H1 (cell line): ENCODE measurements around the gene EEF1AKMT2.

ENCODE experiments used
- CBX8 ChIP-seq: fragments of 300-800, 300-1000 bp; sonication (generic); IDR thresholded peaks from 2 replicates; pipeline ENCODE4 v1.7.1; 2016; ENCODE audit warnings: low read depth, low read length, borderline replicate concordance
- CEBPB ChIP-seq: IDR thresholded peaks from 2 replicates; pipeline ENCODE4 v1.6.1; 2012; ENCODE audit warnings: low read depth, low read length
- CREB1 ChIP-seq: IDR thresholded peaks from 2 replicates; pipeline ENCODE4 v1.6.1; 2012; ENCODE audit warnings: inconsistent platforms
- CTCF ChIP-seq, 3 experiments: IDR thresholded peaks; 1 replicate in 2 of 3; 2 replicates in 1 of 3; pipeline versions ENCODE4 v1.5.1 to v1.6.1; 2011; ENCODE audit warnings: low read length in 3 of 3, mild to moderate bottlenecking in 3 of 3, inconsistent platforms in 2 of 3, low read depth in 1 of 3, moderate library complexity in 1 of 3; ENCODE audit not compliant: insufficient read depth in 1 of 3; ENCODE audit errors: control extremely low read depth in 1 of 3
- EP300 ChIP-seq, 2 experiments: IDR thresholded peaks; 1 replicate in 1 of 2; 2 replicates in 1 of 2; pipeline ENCODE4 v1.6.1; 2011 to 2012; ENCODE audit warnings: low read depth in 2 of 2, low read length in 2 of 2, mild to moderate bottlenecking in 2 of 2, borderline replicate concordance in 1 of 2, inconsistent platforms in 1 of 2, moderate library complexity in 1 of 2
- EZH2 ChIP-seq: fragments of 200-600 bp; sonication (generic); IDR thresholded peaks from 2 replicates; pipeline ENCODE4 v1.7.1; 2012; ENCODE audit warnings: low read depth, mild to moderate bottlenecking, moderate library complexity, low read length, inconsistent platforms; ENCODE audit not compliant: severe bottlenecking
- FOSL1 ChIP-seq: IDR thresholded peaks from 2 replicates; pipeline ENCODE4 v1.6.1; 2011; ENCODE audit warnings: mild to moderate bottlenecking, low read depth, low read length, moderate library complexity; ENCODE audit not compliant: insufficient read depth
- GABPA ChIP-seq: IDR thresholded peaks from 2 replicates; pipeline ENCODE4 v1.6.1; 2011; ENCODE audit warnings: mild to moderate bottlenecking, low read length, moderate library complexity, borderline replicate concordance; ENCODE audit not compliant: insufficient read depth
- MAFK ChIP-seq: IDR thresholded peaks from 2 replicates; pipeline ENCODE4 v1.6.1; 2012; ENCODE audit warnings: low read depth, mild to moderate bottlenecking, improper control_type of control experiment, low read length
- POLR2A ChIP-seq, 2 experiments: IDR thresholded peaks; 1 replicate in 1 of 2; 2 replicates in 1 of 2; pipeline ENCODE4 v1.6.1; 2011; ENCODE audit warnings: low read depth in 2 of 2, low read length in 2 of 2, mild to moderate bottlenecking in 2 of 2; ENCODE audit errors: control extremely low read depth in 1 of 2
- SUZ12 ChIP-seq: fragments of 200-600 bp; sonication (generic); IDR thresholded peaks from 2 replicates; pipeline ENCODE4 v1.6.1; 2012; ENCODE audit warnings: mild to moderate bottlenecking, inconsistent platforms, low read length, moderate library complexity, mixed read lengths
- YY1 ChIP-seq: IDR thresholded peaks from 2 replicates; pipeline ENCODE4 v1.6.1; 2011; ENCODE audit warnings: low read depth, mild to moderate bottlenecking, low read length

- TF ChIP-seq GABPA, result no peak
- TF ChIP-seq CTCF (IDR thresholded peaks at IDR 0.05; ENCODE audit: control extremely low read depth in 1 of 3, insufficient read depth in 1 of 3, low read depth in 1 of 3, low read length in 3 of 3), result peak in 2 of 3 experiments; percentile 21 to 33; a peak in 2 of 4 replicates
- no peak for TF ChIP-seq EZH2
- no peak for TF ChIP-seq CREB1
- no peak for TF ChIP-seq POLR2A (IDR thresholded peaks at IDR 0.05; ENCODE audit: control extremely low read depth in 1 of 2, low read depth in 2 of 2, low read length in 2 of 2)
- no peak for TF ChIP-seq CBX8
- no peak for TF ChIP-seq YY1
- TF ChIP-seq EP300 (IDR thresholded peaks at IDR 0.05; ENCODE audit: borderline replicate concordance in 1 of 2, low read depth in 2 of 2, low read length in 2 of 2), result no peak
- no peak for TF ChIP-seq FOSL1
- no peak for TF ChIP-seq CEBPB
- no peak for TF ChIP-seq SUZ12
- no peak for TF ChIP-seq MAFK
These were observed 46.0 kb downstream of the EEF1AKMT2 start for GRCh38 chr10:124745673-124746072.
